H1 (cell line): Measurements from ENCODE around the gene TXNRD2. TPM values are rescaled to one million over a fixed set of nuclear protein-coding genes. Genes with fewer than 3 reads are reported as not detected.

ENCODE experiments used
- CHD7 ChIP-seq: fragments of 300-600 bp; sonication (generic); IDR thresholded peaks from 2 replicates; pipeline ENCODE4 v1.7.1; 2012; ENCODE audit warnings: low read length, moderate library complexity, mild to moderate bottlenecking, inconsistent platforms; ENCODE audit not compliant: insufficient replicate concordance
- E2F6 ChIP-seq: IDR thresholded peaks from 2 replicates; pipeline ENCODE4 v1.6.1; 2012; ENCODE audit warnings: inconsistent platforms
- POLR2A ChIP-seq, 2 experiments: IDR thresholded peaks; 1 replicate in 1 of 2; 2 replicates in 1 of 2; pipeline ENCODE4 v1.6.1; 2011; ENCODE audit warnings: low read depth in 2 of 2, low read length in 2 of 2, mild to moderate bottlenecking in 2 of 2; ENCODE audit errors: control extremely low read depth in 1 of 2
- RAD21 ChIP-seq, 2 experiments: IDR thresholded peaks in 1 of 2; conservative IDR thresholded peaks in 1 of 2; 2 replicates each; pipeline ENCODE4 v1.6.1; 2011; ENCODE audit warnings: low read depth in 2 of 2, low read length in 2 of 2, improper control_type of control experiment in 1 of 2, inconsistent platforms in 1 of 2, mild to moderate bottlenecking in 1 of 2, moderate library complexity in 1 of 2
- SAP30 ChIP-seq: fragments of 300-600 bp; sonication (generic); IDR thresholded peaks from 2 replicates; pipeline ENCODE4 v1.7.1; 2012; ENCODE audit warnings: low read length, moderate library complexity, mild to moderate bottlenecking, inconsistent platforms; ENCODE audit not compliant: insufficient read depth, insufficient replicate concordance
- SRF ChIP-seq: IDR thresholded peaks from 2 replicates; pipeline ENCODE4 v1.6.1; 2011; ENCODE audit warnings: mild to moderate bottlenecking, low read depth, low read length, moderate library complexity
- polyA plus RNA-seq, 7 experiments: library from polyadenylated mRNA; depleted of rRNA in 3 of 7; stranded (reverse) in 5 of 7; unstranded in 2 of 7; fragments of >200 nt in 5 of 7; fragments of 200-250 nt in 2 of 7; gene quantifications; 1 replicate in 5 of 7; 2 replicates in 1 of 7; 4 replicates in 1 of 7; pipeline versions ENCODE4 v1.2.1 to v1.2.3, GENCODE V29; 2011 to 2013; ENCODE audit warnings: missing spikeins in 2 of 7, mixed read lengths in 2 of 7
- total RNA-seq: library from RNA; stranded (reverse); fragmentation: NEBNext Ultra II Directional; extraction: Animal tissue kit (Norgen Biotek cat#: 25700); gene quantifications from 2 replicates; pipeline ENCODE4 v1.2.1, GENCODE V29; 2021
- TF ChIP-seq, protein P1 (sequence below): IDR thresholded peaks from 2 replicates; pipeline ENCODE4 v1.6.1; 2012; ENCODE audit warnings: inconsistent platforms

The TXNRD2 gene
- total and polyA plus RNA-seq, 2 of the 8 experiments (the other 6 are each of a cell fraction or from before 2014, with no cell fraction given): 14.8 to 21.9 TPM

- TF ChIP-seq CHD7: no peak
- TF ChIP-seq, protein P1, sequence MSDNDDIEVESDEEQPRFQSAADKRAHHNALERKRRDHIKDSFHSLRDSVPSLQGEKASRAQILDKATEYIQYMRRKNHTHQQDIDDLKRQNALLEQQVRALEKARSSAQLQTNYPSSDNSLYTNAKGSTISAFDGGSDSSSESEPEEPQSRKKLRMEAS: no peak
- no peak for TF ChIP-seq SRF
- no peak for TF ChIP-seq POLR2A (IDR thresholded peaks at IDR 0.05; ENCODE audit: control extremely low read depth in 1 of 2, low read depth in 2 of 2, low read length in 2 of 2)
- no peak for TF ChIP-seq E2F6
- no peak for TF ChIP-seq SAP30
- no peak for TF ChIP-seq RAD21 (IDR thresholded peaks at IDR 0.05 in 1 of 2, conservative IDR thresholded peaks at IDR 0.05 in 1 of 2; ENCODE audit: low read depth in 2 of 2, low read length in 2 of 2)
Observed at GRCh38 chr22:19971276-19972124, 29.9 kb upstream of the TXNRD2 start (continued).
